Tibial nerve (tissue), 4 donors: Measurements from ENCODE around the gene GABRA4. TPM values are rescaled to one million over a fixed set of nuclear protein-coding genes. Genes with fewer than 3 reads are reported as not detected.
A peak's percentile ranks its signal among the peaks of the same experiment; 100 is the strongest.

ENCODE experiments used
- DNase-seq, 2 donors: peaks; one replicate each; pipeline ENCODE4 v3.0.0-alpha.2; 2019; ENCODE audit warnings: low spot score in 2 of 2
- H3K27ac ChIP-seq, 4 donors: fragments of 200-600 bp; sonication (generic) in 3 of 4; one replicate each; pipeline ENCODE4 v1.5.1; 2017 to 2019; ENCODE audit warnings: mild to moderate bottlenecking in 1 of 4
- H3K27me3 ChIP-seq, 2 donors: fragments of 200-600 bp; sonication (generic) in 1 of 2; one replicate each; pipeline versions ENCODE4 v1.5.1 to v1.6.0; 2017 to 2019
- H3K36me3 ChIP-seq, 3 donors: fragments of 200-600 bp; sonication (generic); one replicate each; pipeline ENCODE4 v1.5.1; 2018 to 2019
- H3K4me1 ChIP-seq, 4 donors: fragments of 200-600 bp; sonication (generic) in 3 of 4; one replicate each; pipeline ENCODE4 v1.5.1; 2017 to 2019
- H3K4me3 ChIP-seq, 4 donors: fragments of 200-600 bp; sonication (generic) in 3 of 4; one replicate each; pipeline ENCODE4 v1.5.1; 2017 to 2019; ENCODE audit warnings: mild to moderate bottlenecking in 1 of 4, moderate library complexity in 1 of 4
- H3K9me3 ChIP-seq, 4 donors: fragments of 200-600 bp; sonication (generic) in 3 of 4; one replicate each; pipeline ENCODE4 v1.5.1; 2017 to 2019
- EP300 ChIP-seq, 2 donors: sonication (generic); formaldehyde crosslinking; IDR thresholded peaks; one replicate each; pipeline ENCODE4 v1.6.1; 2017; ENCODE audit warnings: antibody characterized with exemption in 2 of 2, mild to moderate bottlenecking in 1 of 2
- POLR2A ChIP-seq, 2 donors: fragments of 450-650 bp; IDR thresholded peaks; one replicate each; pipeline ENCODE4 v1.6.1; 2017; ENCODE audit warnings: antibody characterized with exemption in 2 of 2, mild to moderate bottlenecking in 2 of 2, moderate library complexity in 2 of 2
- WGBS, 2 donors: methylation state at CpG; one replicate each; pipeline ENCODE4 v1.1.5; 2018; 5-methylcytosine and 5-hydroxymethylcytosine counted together
- total RNA-seq, 4 donors: library from RNA; depleted of rRNA; stranded (reverse); fragments of >200 nt; gene quantifications; one replicate each; pipeline ENCODE4 v1.1.0, GENCODE V29; 2016
- TF ChIP-seq, protein P1 (sequence below), 5 experiments: fragments of 200-600 bp in 3 of 5; fragments of 450-650 bp in 2 of 5; sonication (generic) in 3 of 5; IDR thresholded peaks; one replicate each; pipeline ENCODE4 v1.5.1; 2016 to 2019; ENCODE audit warnings: antibody characterized with exemption in 5 of 5, mild to moderate bottlenecking in 3 of 5, moderate library complexity in 2 of 5

The GABRA4 gene
- total RNA-seq, 4 donors from 2014 or later = under 0.01 TPM; not detected in 2

GRCh38 chr4:46937493-46937892 lies 55.9 kb downstream of the GABRA4 start:
- no peak for TF ChIP-seq EP300 (IDR thresholded peaks at IDR 0.05)
- TF ChIP-seq POLR2A (IDR thresholded peaks at IDR 0.05) = no peak
- TF ChIP-seq, protein P1, sequence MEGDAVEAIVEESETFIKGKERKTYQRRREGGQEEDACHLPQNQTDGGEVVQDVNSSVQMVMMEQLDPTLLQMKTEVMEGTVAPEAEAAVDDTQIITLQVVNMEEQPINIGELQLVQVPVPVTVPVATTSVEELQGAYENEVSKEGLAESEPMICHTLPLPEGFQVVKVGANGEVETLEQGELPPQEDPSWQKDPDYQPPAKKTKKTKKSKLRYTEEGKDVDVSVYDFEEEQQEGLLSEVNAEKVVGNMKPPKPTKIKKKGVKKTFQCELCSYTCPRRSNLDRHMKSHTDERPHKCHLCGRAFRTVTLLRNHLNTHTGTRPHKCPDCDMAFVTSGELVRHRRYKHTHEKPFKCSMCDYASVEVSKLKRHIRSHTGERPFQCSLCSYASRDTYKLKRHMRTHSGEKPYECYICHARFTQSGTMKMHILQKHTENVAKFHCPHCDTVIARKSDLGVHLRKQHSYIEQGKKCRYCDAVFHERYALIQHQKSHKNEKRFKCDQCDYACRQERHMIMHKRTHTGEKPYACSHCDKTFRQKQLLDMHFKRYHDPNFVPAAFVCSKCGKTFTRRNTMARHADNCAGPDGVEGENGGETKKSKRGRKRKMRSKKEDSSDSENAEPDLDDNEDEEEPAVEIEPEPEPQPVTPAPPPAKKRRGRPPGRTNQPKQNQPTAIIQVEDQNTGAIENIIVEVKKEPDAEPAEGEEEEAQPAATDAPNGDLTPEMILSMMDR (IDR thresholded peaks at IDR 0.05) = no peak
- 60 to 61% methylated on average over 1 of the region's 1 CpG for whole genome bisulfite sequencing, 2 donors

DNA sequence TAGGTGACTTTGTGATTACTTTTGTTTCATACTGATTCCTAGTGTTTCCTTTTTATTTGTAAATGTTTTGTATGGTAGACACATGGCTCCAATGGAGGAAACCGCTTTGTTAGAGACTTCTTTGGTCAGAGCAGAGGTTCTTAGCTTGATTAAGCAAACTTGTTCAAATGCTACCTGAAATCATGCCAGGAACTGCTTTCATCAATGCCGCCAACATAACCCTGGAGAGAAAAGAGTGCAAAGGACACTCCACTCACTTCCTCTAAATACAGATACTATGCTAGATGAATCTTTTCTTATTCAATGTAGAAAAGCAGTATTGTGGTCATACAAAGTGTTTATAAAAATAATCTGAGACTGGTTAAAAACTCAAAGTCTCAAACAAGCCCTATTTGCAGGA lies 58.7 kb downstream of the GABRA4 start:
- 72 to 80% methylated on average over 2 of the region's 2 CpGs for WGBS, 2 donors
- no peaks in the 10 kb centered on the region for H3K27me3 ChIP-seq
- TF ChIP-seq, protein P1 (IDR thresholded peaks at IDR 0.05) = no peak
- TF ChIP-seq POLR2A (IDR thresholded peaks at IDR 0.05) = no peak
- no peak for TF ChIP-seq EP300 (IDR thresholded peaks at IDR 0.05)
- no peaks in the 10 kb centered on the region for H3K4me1 ChIP-seq
- H3K27ac ChIP-seq = no peak overlapping the region
- no peak for DNase-seq
- no peaks in the 10 kb centered on the region for H3K9me3 ChIP-seq
- no peak overlapping the region for H3K4me3 ChIP-seq
- no peaks in the 10 kb centered on the region for H3K36me3 ChIP-seq

More at GRCh38 chr4:46937493-46937892, 55.9 kb downstream of the GABRA4 start:
- no peaks in the 10 kb centered on the region for H3K36me3 ChIP-seq
- no peak overlapping the region for H3K27ac ChIP-seq
- H3K4me1 ChIP-seq = no peaks in the 10 kb centered on the region
- H3K9me3 ChIP-seq = no peaks in the 10 kb centered on the region
- H3K4me3 ChIP-seq = no peak overlapping the region
- no peaks in the 10 kb centered on the region for H3K27me3 ChIP-seq
- no peak for DNase-seq

- TF ChIP-seq, protein P1 (IDR thresholded peaks at IDR 0.05) = no peak
- no peak for TF ChIP-seq POLR2A (IDR thresholded peaks at IDR 0.05)
- no peak for TF ChIP-seq EP300 (IDR thresholded peaks at IDR 0.05)
- whole genome bisulfite sequencing, 2 donors = 86 to 89% methylated on average over 3 of the region's 3 CpGs
- Histone ChIP-seq H3K9me3 (no peaks in the 10 kb centered on the region), H3K4me3 (no peak overlapping the region), H3K27me3 (no peaks in the 10 kb centered on the region), H3K36me3 (no peaks in the 10 kb centered on the region), H3K27ac (no peak overlapping the region), H3K4me1 (no peaks in the 10 kb centered on the region)
- no peak for DNase-seq
Observed at GRCh38 chr4:46933686-46934085, 59.7 kb downstream of the GABRA4 start.

DNA sequence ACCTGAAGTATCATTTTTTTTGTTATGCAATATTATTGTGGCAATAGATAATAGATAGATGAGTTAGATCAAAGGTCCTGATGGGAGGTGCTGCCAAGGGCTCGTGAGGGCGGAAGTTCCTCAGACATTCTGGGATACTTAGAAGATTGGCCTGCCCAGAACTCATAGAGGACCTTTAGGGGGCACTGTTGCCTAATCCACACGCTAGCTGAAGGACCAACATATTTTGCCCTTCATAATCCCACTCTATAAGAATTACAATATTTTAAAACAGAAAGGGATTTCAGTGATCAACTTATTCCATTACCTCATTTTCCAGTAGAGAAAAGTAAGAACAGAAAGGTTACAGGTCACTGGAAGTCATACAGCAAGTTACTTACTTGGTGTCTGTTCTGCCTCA lies 61.4 kb downstream of the GABRA4 start:
- peak in 1 of 2 donors; percentile 6 for DNase-seq
- H3K27ac ChIP-seq = no peak overlapping the region
- no peaks in the 10 kb centered on the region for H3K9me3 ChIP-seq
- H3K36me3 ChIP-seq = no peaks in the 10 kb centered on the region
- WGBS, 2 donors = 24 to 38% methylated on average over 3 of the region's 3 CpGs
- no peaks in the 10 kb centered on the region for H3K4me1 ChIP-seq
- no peaks in the 10 kb centered on the region for H3K27me3 ChIP-seq
- TF ChIP-seq EP300 (IDR thresholded peaks at IDR 0.05) = no peak
- TF ChIP-seq, protein P1 (IDR thresholded peaks at IDR 0.05) = peak in 2 of 5 experiments; percentile 9 to 47
- TF ChIP-seq POLR2A (IDR thresholded peaks at IDR 0.05) = no peak
- no peak overlapping the region for H3K4me3 ChIP-seq

- no peaks in the 10 kb centered on the region for H3K36me3 ChIP-seq
- DNase-seq = no peak
- H3K9me3 ChIP-seq = no peaks in the 10 kb centered on the region
- no peak overlapping the region for H3K4me3 ChIP-seq
- H3K27me3 ChIP-seq = no peaks in the 10 kb centered on the region
- TF ChIP-seq, protein P1 (IDR thresholded peaks at IDR 0.05) = no peak
- TF ChIP-seq EP300 (IDR thresholded peaks at IDR 0.05) (no peak), POLR2A (IDR thresholded peaks at IDR 0.05) (no peak)
- H3K27ac ChIP-seq = no peak overlapping the region
- WGBS, 2 donors = 75 to 76% methylated on average over 3 of the region's 3 CpGs
- H3K4me1 ChIP-seq = no peaks in the 10 kb centered on the region
Observed at GRCh38 chr4:46930891-46931290, 62.5 kb downstream of the GABRA4 start.
